DMS79 treated with DMSO at 0.1 percent for 48 hours (cell line): ENCODE measurements around the gene FIG4.
"Not testable (repeated sequence)": the region's sequence is repeated elsewhere in the genome, so short reads cannot be mapped to it uniquely, and the experiment has no call there.

Source experiments
- DNase-seq: peaks from one replicate; lab custom pipeline; 2025; lab: John Stamatoyannopoulos, UW

Gene FIG4

GRCh38 chr6:109799129-109799528 lies 108.0 kb downstream of the FIG4 start:
- no peak for DNase-seq

- peak; percentile 15 for DNase-seq
These were observed 108.6 kb downstream of the FIG4 start for GRCh38 chr6:109799664-109800063.

- DNase-seq, result peak; percentile 82
These were observed 109.7 kb downstream of the FIG4 start for GRCh38 chr6:109800771-109801170.

- DNase-seq, result no peak
These were observed 110.7 kb downstream of the FIG4 start for GRCh38 chr6:109801794-109802193.

- no peak for DNase-seq
These were observed 112.9 kb downstream of the FIG4 start for GRCh38 chr6:109804020-109804419.

- DNase-seq, result no peak
These were observed 116.8 kb downstream of the FIG4 start for GRCh38 chr6:109807881-109808280.

GRCh38 chr6:109808837-109809236 lies 117.7 kb downstream of the FIG4 start:
- DNase-seq, result no peak

- DNase-seq, result no peak
These were observed 124.0 kb downstream of the FIG4 start for GRCh38 chr6:109815054-109815453.

- peak; percentile 98 for DNase-seq
These were observed 125.6 kb downstream of the FIG4 start for GRCh38 chr6:109816452-109817374.

GRCh38 chr6:109820706-109821350 lies 129.7 kb downstream of the FIG4 start:
- DNase-seq, result no peak

- no peak for DNase-seq
These were observed 130.3 kb downstream of the FIG4 start for GRCh38 chr6:109821428-109821827.

- no peak for DNase-seq
These were observed 133.0 kb downstream of the FIG4 start for GRCh38 chr6:109824105-109824504.

- no peak for DNase-seq
These were observed 135.5 kb downstream of the FIG4 start for GRCh38 chr6:109826551-109826950.

- DNase-seq, result not testable (repeated sequence)
These were observed 140.3 kb downstream of the FIG4 start for GRCh38 chr6:109831352-109831751.

GRCh38 chr6:109834131-109834530 lies 143.0 kb downstream of the FIG4 start:
- DNase-seq, result peak; percentile 77

- DNase-seq, result peak; percentile 91
These were observed 143.7 kb downstream of the FIG4 start for GRCh38 chr6:109834595-109835437.

GRCh38 chr6:109840034-109840433 lies 148.9 kb downstream of the FIG4 start:
- DNase-seq, result no peak

GRCh38 chr6:109840796-109841195 lies 149.7 kb downstream of the FIG4 start:
- no peak for DNase-seq

- no peak for DNase-seq
These were observed 150.8 kb downstream of the FIG4 start for GRCh38 chr6:109841869-109842268.

- no peak for DNase-seq
These were observed 161.6 kb downstream of the FIG4 start for GRCh38 chr6:109852713-109853112.

- no peak for DNase-seq
These were observed 162.3 kb downstream of the FIG4 start for GRCh38 chr6:109853426-109853825.

- DNase-seq, result no peak
These were observed 162.9 kb downstream of the FIG4 start for GRCh38 chr6:109853951-109854350.
